GM12878 (cell line): Measurements from ENCODE around the gene SH3BP1. TPM values are rescaled to one million over a fixed set of nuclear protein-coding genes. Genes with fewer than 3 reads are reported as not detected.

Source experiments
- ATAC-seq: fragments of 200-7000 bp; cut with Tn5 transposase; 3 replicates; pipeline ENCODE4 v1.9.1; 2020; ENCODE audit warnings: mild to moderate bottlenecking, moderate library complexity
- BruUV-seq: library from RNA; stranded (reverse); fragments of 400-500 nt; replicated peaks from 2 replicates; lab custom pipeline; 2021; lab: Mats Ljungman, UMichigan
- CTCF ChIA-PET: fragments of 300-600 bp; sonication (Branson Sonifier 250); formaldehyde crosslinking; extraction: SDS; loops from one replicate; lab custom pipeline; 2021; ENCODE audit warnings: inconsistent platforms; lab: Yijun Ruan, JAX
- POLR2A ChIA-PET: fragments of 350-600 bp; formaldehyde crosslinking; extraction: SDS; loops from one replicate; lab custom pipeline; 2021; ENCODE audit warnings: inconsistent platforms; lab: Charles Lee
- RAD21 ChIA-PET: fragments of 300-600 bp; sonication (Branson Sonifier 250); formaldehyde crosslinking; loops from one replicate; lab custom pipeline; 2023; ENCODE audit warnings: antibody characterized with exemption; ENCODE audit not compliant: unreplicated experiment; lab: Charles Lee
- SMC1A ChIA-PET: fragments of 300-600 bp; sonication (Branson Sonifier 250); formaldehyde crosslinking; loops from one replicate; lab custom pipeline; 2023; ENCODE audit not compliant: unreplicated experiment, uncharacterized antibody; lab: Charles Lee
- DNase-seq: peaks from one replicate; pipeline ENCODE4 v3.0.0-alpha.2; 2011; ENCODE audit warnings: low read depth, low spot score
- FAIRE-seq: peaks from 3 replicates; lab custom pipeline; 2011; peaks lifted over from hg19 to GRCh38; lab: Jason Lieb, UNC
- H2AFZ ChIP-seq: 2 replicates; pipeline ENCODE4 v1.6.0; 2011; ENCODE audit warnings: low read depth, low read length, control low read depth; ENCODE audit not compliant: control insufficient read depth
- H3K27ac ChIP-seq: 2 replicates; pipeline ENCODE4 v1.5.1; 2011; ENCODE audit warnings: control low read depth; ENCODE audit not compliant: control insufficient read depth, insufficient read depth
- H3K27me3 ChIP-seq, 2 experiments: replicated peaks in 1 of 2; 2 replicates each; pipeline versions ENCODE4 v1.6.0 to v1.6.1; 2011; ENCODE audit warnings: low read length in 1 of 2; ENCODE audit not compliant: control insufficient read depth in 2 of 2, insufficient read depth in 2 of 2
- H3K36me3 ChIP-seq, 2 experiments: 2 replicates each; pipeline ENCODE4 v1.5.1; 2011; ENCODE audit warnings: low read length in 1 of 2; ENCODE audit not compliant: control insufficient read depth in 2 of 2, insufficient read depth in 2 of 2
- H3K4me1 ChIP-seq: 2 replicates; pipeline ENCODE4 v1.6.1; 2011; ENCODE audit warnings: mild to moderate bottlenecking, low read length, moderate library complexity, mixed read lengths; ENCODE audit not compliant: control insufficient read depth, insufficient read depth
- H3K4me2 ChIP-seq: 2 replicates; pipeline ENCODE4 v1.6.0; 2011; ENCODE audit warnings: control low read depth; ENCODE audit not compliant: control insufficient read depth, insufficient read depth
- H3K4me3 ChIP-seq: fragments of 200-600 bp; sonication (generic); 2 replicates; pipeline ENCODE4 v1.5.1; 2016
- H3K79me2 ChIP-seq: 2 replicates; pipeline ENCODE4 v1.6.0; 2011; ENCODE audit warnings: low read length; ENCODE audit not compliant: control insufficient read depth, insufficient read depth
- H3K9ac ChIP-seq: 2 replicates; pipeline ENCODE4 v1.8.0; 2011; ENCODE audit warnings: low read length, control low read depth, mixed read lengths; ENCODE audit not compliant: control insufficient read depth, insufficient read depth
- H3K9me3 ChIP-seq: replicated peaks from 3 replicates; pipeline ENCODE4 v1.5.1; 2011; ENCODE audit warnings: mild to moderate bottlenecking, low read length; ENCODE audit not compliant: control insufficient read depth, insufficient read depth
- H4K20me1 ChIP-seq: 2 replicates; pipeline ENCODE4 v1.6.0; 2011; ENCODE audit not compliant: control insufficient read depth, insufficient read depth
- BACH1 ChIP-seq: fragments of 450-650 bp; IDR thresholded peaks from 2 replicates; pipeline ENCODE4 v1.6.1; 2017; ENCODE audit warnings: mild to moderate bottlenecking, borderline replicate concordance
- E2F8 ChIP-seq: fragments of 450-650 bp; IDR thresholded peaks from 2 replicates; pipeline ENCODE4 v1.6.1; 2018; ENCODE audit warnings: mild to moderate bottlenecking, low read depth, moderate library complexity; ENCODE audit not compliant: partially characterized antibody
- EGR1 ChIP-seq, 2 experiments: IDR thresholded peaks; 1 replicate in 1 of 2; 2 replicates in 1 of 2; pipeline ENCODE4 v1.6.1; 2011 to 2012; ENCODE audit warnings: low read depth in 2 of 2, low read length in 2 of 2, borderline replicate concordance in 1 of 2, mild to moderate bottlenecking in 1 of 2, moderate library complexity in 1 of 2
- IKZF1 ChIP-seq: fragments of 450-650 bp; conservative IDR thresholded peaks from 2 replicates; pipeline ENCODE4 v1.6.1; 2017; ENCODE audit warnings: antibody characterized with exemption, mild to moderate bottlenecking
- MLLT1 ChIP-seq: fragments of 450-650 bp; IDR thresholded peaks from 2 replicates; pipeline ENCODE4 v1.6.1; 2016; ENCODE audit warnings: mild to moderate bottlenecking
- NBN ChIP-seq: fragments of 450-650 bp; IDR thresholded peaks from 2 replicates; pipeline ENCODE4 v1.6.1; 2016
- NKRF ChIP-seq: fragments of 450-650 bp; conservative IDR thresholded peaks from 2 replicates; pipeline ENCODE4 v1.6.1; 2017; ENCODE audit warnings: mild to moderate bottlenecking, moderate library complexity
- NR2F1 ChIP-seq: fragments of 450-650 bp; conservative IDR thresholded peaks from 2 replicates; pipeline ENCODE4 v1.6.1; 2017; ENCODE audit warnings: mild to moderate bottlenecking
- SMARCA5 ChIP-seq: fragments of 450-650 bp; IDR thresholded peaks from 2 replicates; pipeline ENCODE4 v1.6.1; 2017; ENCODE audit warnings: mild to moderate bottlenecking
- SPI1 ChIP-seq: IDR thresholded peaks from 2 replicates; pipeline ENCODE4 v1.6.1; 2011; ENCODE audit warnings: low read depth, mild to moderate bottlenecking, low read length, moderate library complexity, borderline replicate concordance; ENCODE audit not compliant: insufficient read depth
- WGBS: methylation state at CpG from one replicate; pipeline ENCODE4 v1.1.6; 2016; ENCODE audit warnings: low lambda C conversion rate; ENCODE audit not compliant: insufficient replicate concordance, insufficient coverage; ENCODE audit errors: missing lambda C conversion rate; 5-methylcytosine and 5-hydroxymethylcytosine counted together
- in situ Hi-C: fragments of 300-500 bp; cut with MboI; formaldehyde crosslinking; loops from 9 replicates; pipeline ENCODE4 v1.14.3; 2018; ENCODE audit warnings: mixed read lengths
- intact Hi-C: fragments of 100-400 bp; cut with micrococcal nuclease; formaldehyde crosslinking; loops from one replicate; pipeline ENCODE4 v1.14.2; 2022; ENCODE audit not compliant: unreplicated experiment
- polyA plus RNA-seq, 11 experiments: library from polyadenylated mRNA; depleted of rRNA in 4 of 11; unstranded in 6 of 11; stranded (reverse) in 5 of 11; fragments of >200 nt; fragmentation: Nextera tagmentation in 4 of 11; fragmentation: Illumina TruSeq in 1 of 11; extraction: Ambion mirVana in 4 of 11; extraction: Trizol in 1 of 11; gene quantifications; 1 replicate in 1 of 11; 2 replicates in 10 of 11; pipeline versions ENCODE4 v1.2.1 to v1.2.3, GENCODE V29; 2011 to 2016; ENCODE audit warnings: inconsistent platforms in 2 of 11, missing spikeins in 2 of 11, low read depth in 1 of 11
- total RNA-seq, 4 experiments: library from RNA; depleted of rRNA in 3 of 4; stranded (reverse); fragments of >200 nt in 3 of 4; fragmentation: Illumina TruSeq in 1 of 4; extraction: Trizol in 1 of 4; gene quantifications; 2 replicates each; pipeline versions ENCODE4 v1.2.1 to v1.2.3, GENCODE V29; 2013 to 2021
- TF ChIP-seq, protein P1 (sequence below): fragments of 450-650 bp; IDR thresholded peaks from 2 replicates; pipeline ENCODE4 v1.6.1; 2017; ENCODE audit warnings: mild to moderate bottlenecking, low read depth, inconsistent platforms; ENCODE audit not compliant: poor library complexity, severe bottlenecking

SH3BP1 gene
- total and polyA plus RNA-seq, 10 of the 15 experiments (the other 5 are each of a cell fraction or from before 2014, with no cell fraction given), result 0.29 to 70.5 (median 22.5) TPM

DNA sequence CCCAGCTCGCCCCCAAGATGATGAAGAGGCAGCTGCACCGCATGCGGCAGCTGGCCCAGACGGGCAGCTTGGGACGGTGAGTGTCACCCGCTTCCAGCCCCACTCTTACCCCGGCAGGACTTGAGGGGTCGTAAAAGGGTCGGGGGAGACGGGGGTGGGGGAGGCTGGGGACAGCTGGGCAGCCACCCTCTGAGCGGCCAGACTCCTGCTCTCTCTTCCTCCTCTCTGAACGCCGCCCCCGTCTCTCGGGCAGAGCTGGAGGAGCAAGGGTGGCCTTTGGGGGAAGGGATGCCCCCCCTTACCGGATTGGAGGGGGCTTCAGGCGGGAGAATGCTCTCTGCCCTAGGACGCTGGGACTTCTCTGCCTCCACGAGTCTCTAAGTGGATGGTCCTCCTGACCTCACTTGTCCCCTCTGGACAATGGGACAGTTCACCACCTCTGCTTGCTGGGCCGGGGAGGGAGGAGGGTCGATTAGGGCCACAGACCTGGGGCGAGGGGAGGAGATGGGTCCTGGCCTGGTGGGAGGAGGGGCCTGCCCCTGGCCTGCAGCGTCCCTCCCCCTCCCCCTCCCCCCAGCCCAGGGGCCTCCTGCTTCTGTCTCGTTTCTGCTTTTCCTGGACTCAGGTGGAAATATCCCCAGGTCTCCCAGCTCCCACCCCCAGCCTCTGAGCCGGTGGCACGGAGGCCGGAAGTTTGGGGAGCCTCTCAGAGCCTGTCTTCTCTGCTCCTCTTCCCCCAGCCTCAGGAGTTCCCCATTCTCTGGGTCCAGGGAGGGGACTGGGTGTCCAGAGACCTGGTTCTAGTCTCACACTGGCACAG, 512 bp downstream of the SH3BP1 start:
- FAIRE-seq, result no peak
- WGBS, result under 1% methylated on average over 23 of the region's 27 CpGs
- DNase-seq, result no peak
- H3K4me3 ChIP-seq, result peak overlapping the region; percentile 96
- intact Hi-C loops (no loop called here), in situ Hi-C loops (no loop called here)
- H3K27ac ChIP-seq, result peak overlapping the region; percentile 86
- peaks cover 9 to 13% of the 10 kb centered on the region in 2 experiments; a peak in 3 of 4 replicates for H3K36me3 ChIP-seq
- peaks cover 62% of the 10 kb centered on the region for H3K4me1 ChIP-seq
- SMC1A ChIA-PET, result interaction anchor here (0.9 to 8.6 kb wide), 7 partner anchors 7 to 39 kb away, joined by 3 to 108 read pairs (median 36); partner anchors contain the start of genes GGA1, LGALS1 and PDXP
- H3K79me2 ChIP-seq, result peaks cover 27% of the 10 kb centered on the region
- CTCF ChIA-PET, result interaction anchor here (1.7 to 15.9 kb wide), 6 partner anchors 6 to 48 kb away, joined by 3 to 396 read pairs (median 193); partner anchors contain the start of genes GGA1, LGALS1, NOL12 and PDXP
- POLR2A ChIA-PET, result interaction anchor here (0.8 to 6.0 kb wide), 6 partner anchors 10 to 37 kb away, joined by 3 to 96 read pairs (median 24); partner anchors contain the start of genes GGA1, LGALS1 and PDXP
- no TSS peak for BruUV-seq
- H3K4me2 ChIP-seq, result peak overlapping the region; percentile 79
- peak; percentile 32 for ATAC-seq
- no peaks in the 10 kb centered on the region for H3K9me3 ChIP-seq
- H2AFZ ChIP-seq, result no peak overlapping the region; the same call in 1 of the 2 replicates
- no peaks in the 10 kb centered on the region for H4K20me1 ChIP-seq
- H3K27me3 ChIP-seq, result no peaks in the 10 kb centered on the region
- peak overlapping the region; percentile 87 for H3K9ac ChIP-seq
- RAD21 ChIA-PET, result interaction anchor here (0.6 to 10.1 kb wide), 9 partner anchors 7 to 353 kb away, joined by 3 to 173 read pairs (median 8); partner anchors contain the start of genes GGA1, LGALS1 and PDXP
- TF ChIP-seq E2F8 (no peak), EGR1 (IDR thresholded peaks at IDR 0.05; ENCODE audit: borderline replicate concordance in 1 of 2, low read depth in 2 of 2, low read length in 2 of 2) (0 out of 3 replicates have a peak, but pooled peaks of 1 of the 2 experiments have one; percentile 8), NR2F1 (0 out of 2 replicates have a peak, but pooled peaks have one; percentile 0), BACH1 (0 out of 2 replicates have a peak, but pooled peaks have one; percentile 11), SMARCA5 (0 out of 2 replicates have a peak, but pooled peaks have one; percentile 22), IKZF1 (peak; percentile 58), SPI1 (peak; percentile 63; the same call in 1 of the 2 replicates), NBN (0 out of 2 replicates have a peak, but pooled peaks have one; percentile 23), NKRF (peak; percentile 4; the same call in 1 of the 2 replicates), MLLT1 (0 out of 2 replicates have a peak, but pooled peaks have one; percentile 19)
- TF ChIP-seq, protein P1, sequence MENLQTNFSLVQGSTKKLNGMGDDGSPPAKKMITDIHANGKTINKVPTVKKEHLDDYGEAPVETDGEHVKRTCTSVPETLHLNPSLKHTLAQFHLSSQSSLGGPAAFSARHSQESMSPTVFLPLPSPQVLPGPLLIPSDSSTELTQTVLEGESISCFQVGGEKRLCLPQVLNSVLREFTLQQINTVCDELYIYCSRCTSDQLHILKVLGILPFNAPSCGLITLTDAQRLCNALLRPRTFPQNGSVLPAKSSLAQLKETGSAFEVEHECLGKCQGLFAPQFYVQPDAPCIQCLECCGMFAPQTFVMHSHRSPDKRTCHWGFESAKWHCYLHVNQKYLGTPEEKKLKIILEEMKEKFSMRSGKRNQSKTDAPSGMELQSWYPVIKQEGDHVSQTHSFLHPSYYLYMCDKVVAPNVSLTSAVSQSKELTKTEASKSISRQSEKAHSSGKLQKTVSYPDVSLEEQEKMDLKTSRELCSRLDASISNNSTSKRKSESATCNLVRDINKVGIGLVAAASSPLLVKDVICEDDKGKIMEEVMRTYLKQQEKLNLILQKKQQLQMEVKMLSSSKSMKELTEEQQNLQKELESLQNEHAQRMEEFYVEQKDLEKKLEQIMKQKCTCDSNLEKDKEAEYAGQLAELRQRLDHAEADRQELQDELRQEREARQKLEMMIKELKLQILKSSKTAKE, result no peak
